GM11168 (cell line): ENCODE data around the gene PUSL1.

Experiments used
- in situ Hi-C: fragments of 300-500 bp; cut with MboI; formaldehyde crosslinking; loops from one replicate; pipeline ENCODE4 v1.12.0; 2022; ENCODE audit warnings: low sequenced_read_pairs; ENCODE audit not compliant: unreplicated experiment

Gene PUSL1

GRCh38 chr1:1275836-1276235 lies 32.6 kb upstream of the PUSL1 start:
- in situ Hi-C loops = no loop called here

- in situ Hi-C loops = no loop called here
Observed at GRCh38 chr1:1278620-1279019, 29.8 kb upstream of the PUSL1 start.

GRCh38 chr1:1279028-1279427 lies 29.4 kb upstream of the PUSL1 start:
- in situ Hi-C loops = no loop called here

GRCh38 chr1:1280782-1281481 lies 27.5 kb upstream of the PUSL1 start:
- in situ Hi-C loops = no loop called here

DNA sequence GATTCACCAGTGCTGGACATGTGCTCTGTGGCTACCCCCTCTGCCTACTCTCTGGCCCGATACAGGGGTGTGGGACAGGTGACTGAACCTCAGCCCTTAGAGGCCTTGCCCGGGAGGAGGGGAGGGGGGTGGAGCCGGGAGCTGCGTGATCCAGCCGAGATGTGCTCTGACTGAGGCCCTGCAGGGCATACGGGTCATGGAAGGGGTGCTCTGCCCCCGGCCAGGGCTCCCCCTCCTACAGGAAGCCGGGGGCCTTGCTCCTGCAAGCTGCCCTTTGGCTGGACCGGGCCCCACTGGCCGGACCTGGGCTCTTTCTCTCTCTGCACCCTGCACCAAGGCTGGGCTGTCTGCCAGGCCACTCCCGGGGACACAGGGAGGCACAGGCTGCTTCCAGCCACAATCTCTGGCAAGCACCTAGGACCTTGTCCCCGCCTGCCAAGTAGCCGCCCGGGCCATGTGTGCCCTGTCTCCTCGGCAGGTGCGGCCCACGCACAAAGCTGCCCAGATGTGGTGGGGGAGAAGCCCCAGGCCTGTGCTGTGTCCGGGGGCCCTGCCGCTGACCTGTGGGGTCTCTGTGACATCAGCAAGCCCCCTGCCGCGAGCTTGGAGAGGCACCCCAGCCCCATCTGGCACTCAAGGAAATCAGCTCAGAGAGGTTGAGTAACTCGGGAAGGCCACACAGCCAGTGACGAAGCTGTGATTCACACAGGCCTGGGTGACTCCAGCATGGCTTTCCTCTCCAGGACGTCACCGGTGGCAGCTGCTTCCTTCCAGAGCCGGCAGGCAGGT lies 26.7 kb upstream of the PUSL1 start:
- in situ Hi-C loops = no loop called here

DNA sequence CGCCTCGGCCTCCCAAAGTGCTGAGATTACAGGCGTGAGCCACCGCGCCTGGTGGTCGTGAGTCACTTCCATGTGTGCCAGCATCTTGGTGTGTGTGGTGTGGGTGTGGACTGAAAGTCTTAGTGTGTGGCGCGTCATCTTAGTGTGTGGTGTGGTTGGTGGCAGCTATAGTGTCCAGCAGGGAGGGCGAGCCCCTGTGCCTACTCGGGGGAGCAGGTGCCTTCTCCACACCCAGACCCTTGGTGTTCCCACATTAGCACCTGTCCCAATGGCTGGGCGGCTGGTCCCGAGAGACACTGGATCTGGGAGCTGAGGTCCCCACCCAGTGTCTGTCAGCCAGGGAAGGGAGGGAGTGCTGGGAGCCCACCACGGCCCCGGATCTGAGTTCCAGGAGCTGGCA lies 25.4 kb upstream of the PUSL1 start:
- in situ Hi-C loops = no loop called here

DNA sequence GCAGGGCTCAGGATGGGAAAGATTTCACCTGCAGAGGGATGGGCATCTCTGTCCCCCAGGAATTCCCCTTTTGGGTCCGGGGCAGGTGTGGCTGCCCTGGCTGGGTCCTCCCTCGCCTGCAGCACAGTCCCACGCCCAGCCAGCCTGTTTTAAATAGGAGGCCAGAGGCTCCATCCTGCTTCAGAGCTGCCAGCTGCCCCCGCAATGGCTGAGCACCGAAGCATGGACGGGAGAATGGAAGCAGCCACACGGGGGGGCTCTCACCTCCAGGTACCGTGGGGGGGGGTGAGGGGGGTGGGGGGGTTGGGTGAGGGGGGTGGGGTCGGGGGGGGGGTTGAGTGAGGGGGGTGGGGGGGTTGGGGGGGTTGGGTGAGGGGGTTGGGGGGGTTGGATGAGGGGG lies 24.6 kb upstream of the PUSL1 start:
- in situ Hi-C loops = no loop called here

DNA sequence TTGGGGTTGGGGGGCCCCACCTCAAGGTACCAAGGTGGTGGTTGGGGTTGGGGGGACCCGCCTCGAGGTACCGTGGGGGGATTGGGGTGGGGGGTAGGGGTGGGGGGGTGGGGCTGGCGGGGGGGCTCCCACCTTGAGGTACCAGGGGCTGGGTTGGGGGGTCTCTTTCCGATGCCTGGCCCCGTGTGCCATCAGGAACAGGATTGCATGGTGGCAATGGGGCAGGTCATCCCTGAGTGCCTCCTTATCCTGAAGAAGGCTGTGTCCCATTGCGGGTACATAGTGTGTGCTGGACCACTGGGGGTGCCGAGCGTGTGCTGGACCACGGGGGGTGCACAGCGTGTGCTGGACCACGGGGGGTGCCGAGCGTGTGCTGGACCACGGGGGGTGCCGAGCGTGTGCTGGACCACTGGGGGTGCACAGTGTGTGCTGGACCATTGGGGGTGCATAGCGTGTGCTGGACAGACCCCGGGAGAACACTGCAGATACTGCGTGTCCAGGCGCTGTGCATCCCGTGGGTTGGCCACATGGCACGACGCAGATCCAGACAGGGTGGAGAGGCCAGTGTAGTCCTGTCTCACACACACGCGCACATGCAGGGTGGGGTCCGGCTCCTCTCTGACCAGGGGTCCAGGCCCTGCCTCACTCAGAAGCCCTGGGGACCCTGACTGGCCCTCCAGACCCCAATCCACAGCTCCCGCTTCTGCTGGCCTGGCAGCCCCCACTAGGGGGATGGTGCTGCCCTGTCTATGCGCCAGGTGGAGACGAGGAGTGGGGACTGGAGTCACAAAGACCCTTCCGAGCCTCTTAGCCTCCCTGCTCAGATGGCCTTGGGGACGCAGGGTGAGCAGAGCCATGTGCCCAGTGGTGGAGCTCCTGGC lies 23.9 kb upstream of the PUSL1 start:
- in situ Hi-C loops = no loop called here

- in situ Hi-C loops = no loop called here
Observed at GRCh38 chr1:1285102-1285571, 23.3 kb upstream of the PUSL1 start.

- in situ Hi-C loops = no loop called here
Observed at GRCh38 chr1:1285611-1286311, 22.6 kb upstream of the PUSL1 start.

DNA sequence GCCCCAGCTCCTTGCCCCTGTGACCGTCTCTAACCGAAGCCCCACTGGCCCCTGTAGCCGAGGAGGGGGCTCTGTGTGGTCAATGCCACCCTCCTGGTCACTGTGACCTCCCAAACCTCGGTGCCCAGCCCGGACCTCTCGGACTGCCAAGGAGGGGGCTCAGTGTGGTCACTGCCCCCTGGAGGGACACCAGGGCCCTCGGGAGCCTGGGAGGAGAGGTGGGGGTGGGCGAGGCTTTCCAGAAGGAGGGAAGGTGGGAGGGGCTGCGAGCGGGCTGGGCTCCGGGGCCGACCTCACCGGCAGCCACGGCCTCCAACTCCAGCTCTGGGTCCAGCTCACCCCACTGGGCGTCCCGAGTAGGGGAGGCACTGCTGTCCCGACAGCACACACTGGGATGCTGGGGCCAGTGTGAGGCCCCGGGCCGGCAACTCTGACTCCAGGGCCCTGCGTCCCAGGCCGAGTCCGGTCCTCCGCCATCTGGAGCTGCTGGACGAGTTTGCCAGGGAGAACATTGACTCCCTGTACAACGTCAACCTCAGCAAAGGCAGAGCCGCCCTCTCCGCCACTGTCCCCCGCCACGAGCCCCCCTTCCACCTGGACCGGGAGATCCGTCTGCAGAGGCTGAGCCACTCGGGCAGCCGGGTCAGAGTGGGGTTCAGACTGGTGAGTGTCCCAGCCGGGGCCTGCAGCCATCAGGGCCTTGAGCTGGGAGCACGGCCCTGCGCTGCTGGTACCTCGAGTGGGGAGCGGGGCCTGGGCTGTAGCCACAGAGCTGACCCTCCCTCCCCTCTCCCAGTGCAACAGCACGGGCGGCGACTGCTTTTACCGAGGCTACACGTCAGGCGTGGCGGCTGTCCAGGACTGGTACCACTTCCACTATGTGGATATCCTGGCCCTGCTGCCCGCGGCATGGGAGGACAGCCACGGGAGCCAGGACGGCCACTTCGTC lies 21.8 kb upstream of the PUSL1 start:
- in situ Hi-C loops = no loop called here

DNA sequence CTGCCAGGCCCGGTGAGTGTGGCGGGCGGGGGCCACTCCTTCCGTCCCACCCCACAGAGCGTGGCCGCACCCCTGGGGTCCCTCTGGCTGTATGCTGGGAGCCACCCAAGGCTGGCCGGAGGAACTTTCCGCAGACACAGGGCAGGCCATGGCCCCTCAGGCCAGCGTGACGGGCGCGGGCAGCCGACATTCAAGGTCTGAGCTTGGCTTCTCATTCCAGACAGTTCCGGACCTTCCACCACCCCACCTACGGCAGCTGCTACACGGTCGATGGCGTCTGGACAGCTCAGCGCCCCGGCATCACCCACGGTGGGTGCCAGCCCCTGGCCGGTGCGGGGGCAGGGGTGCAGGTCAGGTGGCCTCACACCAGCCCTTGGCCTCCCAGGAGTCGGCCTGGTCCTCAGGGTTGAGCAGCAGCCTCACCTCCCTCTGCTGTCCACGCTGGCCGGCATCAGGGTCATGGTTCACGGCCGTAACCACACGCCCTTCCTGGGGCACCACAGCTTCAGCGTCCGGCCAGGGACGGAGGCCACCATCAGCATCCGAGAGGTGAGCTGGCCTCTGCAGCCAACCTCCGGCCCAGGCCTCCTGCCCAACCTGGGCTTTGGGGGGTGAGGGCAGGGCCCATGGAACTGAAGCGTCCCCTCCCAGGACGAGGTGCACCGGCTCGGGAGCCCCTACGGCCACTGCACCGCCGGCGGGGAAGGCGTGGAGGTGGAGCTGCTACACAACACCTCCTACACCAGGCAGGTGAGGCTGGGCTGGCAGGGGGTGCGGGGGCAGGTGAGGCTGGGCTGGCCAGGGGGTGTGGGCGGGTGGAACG lies 20.9 kb upstream of the PUSL1 start:
- in situ Hi-C loops = no loop called here

DNA sequence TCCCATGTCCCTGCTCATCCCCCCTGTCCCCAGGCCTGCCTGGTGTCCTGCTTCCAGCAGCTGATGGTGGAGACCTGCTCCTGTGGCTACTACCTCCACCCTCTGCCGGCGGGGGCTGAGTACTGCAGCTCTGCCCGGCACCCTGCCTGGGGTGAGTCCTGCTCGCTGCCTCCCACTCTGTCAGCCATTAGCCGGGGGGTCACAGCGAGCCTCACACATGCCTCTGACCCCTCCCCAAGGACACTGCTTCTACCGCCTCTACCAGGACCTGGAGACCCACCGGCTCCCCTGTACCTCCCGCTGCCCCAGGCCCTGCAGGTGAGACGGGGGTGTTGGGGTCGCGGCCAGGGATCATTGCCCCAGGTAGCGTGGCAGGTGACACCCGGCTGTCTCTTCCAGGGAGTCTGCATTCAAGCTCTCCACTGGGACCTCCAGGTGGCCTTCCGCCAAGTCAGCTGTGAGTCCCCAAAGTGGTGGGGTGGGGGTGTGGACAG lies 18.1 kb upstream of the PUSL1 start:
- in situ Hi-C loops = no loop called here

DNA sequence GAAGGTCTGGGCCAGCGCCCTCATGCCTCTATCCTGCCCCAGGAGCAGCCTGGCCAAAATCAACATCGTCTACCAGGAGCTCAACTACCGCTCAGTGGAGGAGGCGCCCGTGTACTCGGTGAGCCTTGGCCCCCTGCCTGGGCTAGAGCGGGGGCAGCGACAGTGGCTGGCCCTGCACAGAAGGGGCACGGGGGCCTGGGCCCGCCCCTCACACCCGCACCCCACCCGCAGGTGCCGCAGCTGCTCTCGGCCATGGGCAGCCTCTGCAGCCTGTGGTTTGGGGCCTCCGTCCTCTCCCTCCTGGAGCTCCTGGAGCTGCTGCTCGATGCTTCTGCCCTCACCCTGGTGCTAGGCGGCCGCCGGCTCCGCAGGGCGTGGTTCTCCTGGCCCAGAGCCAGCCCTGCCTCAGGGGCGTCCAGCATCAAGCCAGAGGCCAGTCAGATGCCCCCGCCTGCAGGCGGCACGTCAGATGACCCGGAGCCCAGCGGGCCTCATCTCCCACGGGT lies 17.3 kb upstream of the PUSL1 start:
- in situ Hi-C loops = no loop called here

DNA sequence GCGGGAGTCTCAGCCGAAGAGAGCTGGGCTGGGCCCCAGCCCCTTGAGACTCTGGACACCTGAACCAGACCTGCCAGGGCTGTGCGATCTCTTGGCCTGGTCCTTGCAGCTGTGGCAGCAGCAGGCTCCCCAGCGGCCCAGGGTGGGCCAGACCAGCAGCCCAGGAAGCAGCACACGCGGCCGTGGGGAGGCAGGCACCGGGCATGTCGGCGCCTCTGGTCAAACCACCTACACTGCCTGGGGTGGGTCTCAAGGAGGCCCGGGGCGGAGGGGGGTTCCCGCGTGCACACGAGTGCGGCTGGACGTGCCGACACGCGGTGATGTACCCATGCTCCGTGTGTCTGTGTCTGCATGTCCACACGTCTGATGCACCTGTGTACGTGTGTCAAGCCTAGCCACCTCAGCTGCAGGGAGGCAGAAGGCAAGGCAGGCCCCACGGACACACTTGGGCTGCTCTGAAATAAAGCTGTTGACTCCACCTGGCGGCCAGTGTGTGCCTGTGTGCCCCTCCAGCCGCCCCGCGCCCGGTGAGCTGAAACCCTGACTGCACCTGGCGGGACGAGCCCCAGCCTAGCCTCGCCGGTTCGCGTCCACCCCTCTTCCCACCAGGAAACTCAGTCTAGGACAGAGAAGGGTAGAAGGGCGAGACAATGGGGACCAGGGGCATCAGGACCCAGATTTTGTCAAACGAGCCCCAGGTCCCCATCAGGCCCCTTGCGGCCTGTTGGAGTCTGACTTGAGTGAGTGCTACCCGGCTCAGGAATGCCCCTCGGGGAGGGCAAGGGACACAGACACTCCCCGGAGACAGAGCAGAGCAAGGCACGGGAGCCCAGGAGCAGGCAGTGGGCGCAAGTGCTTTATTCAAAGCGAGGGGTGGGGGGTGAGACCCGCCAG lies 16.6 kb upstream of the PUSL1 start:
- in situ Hi-C loops = no loop called here

GRCh38 chr1:1292442-1292779 lies 16.0 kb upstream of the PUSL1 start:
- in situ Hi-C loops = no loop called here

DNA sequence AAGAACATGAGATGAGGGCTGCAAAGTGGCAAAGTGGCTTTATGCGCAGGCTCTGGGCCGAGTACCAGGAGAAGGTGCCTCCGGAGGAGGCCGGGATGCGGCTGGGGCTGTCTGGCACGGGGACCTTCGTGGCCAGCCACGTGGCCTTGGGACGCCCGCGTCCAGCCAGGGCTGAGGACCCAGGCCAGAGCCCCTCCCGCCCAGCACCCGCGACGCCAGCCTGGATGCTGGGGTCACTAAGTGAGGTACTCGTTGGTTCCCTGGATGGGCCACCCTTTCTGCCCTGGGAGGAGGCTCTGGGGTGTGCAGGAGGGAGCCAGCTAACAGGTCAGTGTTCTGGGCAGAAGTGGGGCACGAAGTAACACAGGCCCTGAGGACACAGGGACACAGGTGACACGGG lies 15.5 kb upstream of the PUSL1 start:
- in situ Hi-C loops = no loop called here
